Small intestine (tissue), 7 donors: ENCODE results near the gene ITIH1. TPM values are rescaled to one million over a fixed set of nuclear protein-coding genes. Genes with fewer than 3 reads are reported as not detected.

Experiments
- DNase-seq, 2 donors: peaks; one replicate each; pipeline versions ENCODE4 v3.0.0 to v3.0.0-alpha.2; 2013
- FAIRE-seq: peaks from 2 replicates; lab custom pipeline; 2012; peaks lifted over from hg19 to GRCh38; lab: Jason Lieb, UNC
- H3K27ac ChIP-seq, 3 donors: one replicate each; pipeline ENCODE4 v1.5.1; 2013; ENCODE audit warnings: low read length in 2 of 3, mild to moderate bottlenecking in 2 of 3, control low read depth in 1 of 3, inconsistent platforms in 1 of 3, low read depth in 1 of 3, moderate library complexity in 1 of 3
- H3K27me3 ChIP-seq, 3 donors: one replicate each; pipeline ENCODE4 v1.6.1; 2013; ENCODE audit warnings: low read length in 3 of 3, inconsistent platforms in 1 of 3; ENCODE audit not compliant: control insufficient read depth in 3 of 3, insufficient read depth in 3 of 3
- H3K36me3 ChIP-seq, 3 donors: one replicate each; pipeline ENCODE4 v1.6.1; 2013; ENCODE audit warnings: low read length in 3 of 3, inconsistent platforms in 1 of 3, low read depth in 1 of 3, mild to moderate bottlenecking in 1 of 3, moderate library complexity in 1 of 3; ENCODE audit not compliant: control insufficient read depth in 3 of 3, insufficient read depth in 2 of 3
- H3K4me1 ChIP-seq, 3 donors: one replicate each; pipeline ENCODE4 v1.6.1; 2013; ENCODE audit warnings: low read length in 2 of 3, inconsistent platforms in 1 of 3, low read depth in 1 of 3, mild to moderate bottlenecking in 1 of 3, moderate library complexity in 1 of 3; ENCODE audit not compliant: control insufficient read depth in 3 of 3, insufficient read depth in 2 of 3
- H3K4me3 ChIP-seq, 3 donors: one replicate each; pipeline ENCODE4 v1.5.1; 2013; ENCODE audit warnings: low read length in 3 of 3, control low read depth in 1 of 3, inconsistent platforms in 1 of 3, low read depth in 1 of 3, mild to moderate bottlenecking in 1 of 3, moderate library complexity in 1 of 3
- H3K9me3 ChIP-seq, 2 donors: one replicate each; pipeline ENCODE4 v1.6.1; 2013; ENCODE audit warnings: low read depth in 1 of 2, low read length in 1 of 2; ENCODE audit not compliant: control insufficient read depth in 2 of 2, insufficient read depth in 1 of 2
- WGBS, 3 donors: extraction: QIAGEN DNeasy Blood & Tissue Kit; methylation state at CpG; one replicate each; pipeline ENCODE4 v1.1.7; 2013; 5-methylcytosine and 5-hydroxymethylcytosine counted together
- polyA plus RNA-seq, 4 donors: library from polyadenylated mRNA; stranded (reverse) in 3 of 4; unstranded in 1 of 4; fragments of 200-250 nt in 3 of 4; fragments of 120-200 nt in 1 of 4; gene quantifications; one replicate each; pipeline versions ENCODE4 v1.2.1 to v1.2.3, GENCODE V29; 2013
- donor health status: healthy with polysubstance abuse.
- donor health status: control.
- donor health status: control.
- donor health status: Bipolar disorder and iron deficiency.
- donor health status: healthy.

The ITIH1 gene
- polyA plus RNA-seq, 4 donors = 0.13 to 0.58 TPM; not detected in 2

DNA sequence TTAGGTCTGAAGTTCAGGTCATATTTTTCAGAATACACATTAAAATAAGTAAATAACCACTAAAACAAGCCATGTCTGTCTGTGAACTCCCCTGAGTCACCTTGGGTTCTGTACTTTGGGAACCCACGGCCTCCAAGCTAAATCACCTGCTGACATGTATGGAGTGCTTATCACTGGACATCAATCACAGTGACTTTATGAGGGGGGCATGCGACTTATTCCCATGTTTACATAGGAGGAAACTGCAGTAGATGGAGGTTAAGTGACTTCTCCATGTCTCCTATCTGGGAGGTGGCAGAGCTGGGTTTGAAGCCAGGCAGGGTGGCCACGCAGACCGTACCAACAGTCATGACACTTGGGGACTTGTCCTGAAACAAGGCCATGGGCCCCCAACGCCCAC lies 45.0 kb downstream of the ITIH1 start:
- no peak overlapping the region for H3K4me3 ChIP-seq
- H3K4me1 ChIP-seq = no peaks in the 10 kb centered on the region

DNA sequence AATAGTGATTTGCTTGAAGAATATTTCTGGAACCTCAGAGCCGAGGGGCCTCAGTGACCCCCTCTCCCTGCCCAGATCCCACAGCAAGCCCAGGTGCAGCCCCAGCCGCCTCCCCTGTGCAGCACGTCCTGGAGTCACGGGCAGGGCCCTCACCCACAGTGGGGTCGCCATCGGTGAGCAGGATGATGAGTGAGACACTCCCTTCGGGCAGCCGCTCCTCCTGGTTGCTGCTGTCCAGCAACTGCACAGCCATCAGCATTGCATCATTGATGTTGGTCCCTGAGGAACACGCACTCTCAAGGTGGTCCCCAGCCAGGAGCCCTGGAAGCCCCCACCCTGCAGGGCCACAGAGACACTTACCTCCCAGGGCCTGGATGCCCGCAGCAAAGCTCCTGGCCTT lies 46.6 kb downstream of the ITIH1 start:
- no peaks in the 10 kb centered on the region for H3K9me3 ChIP-seq
- no peak overlapping the region for H3K27ac ChIP-seq
- no peak overlapping the region for H3K4me3 ChIP-seq
- H3K36me3 ChIP-seq = peaks cover 0 to 21% (median 0%) of the 10 kb centered on the region in 3 donors
- H3K27me3 ChIP-seq = no peaks in the 10 kb centered on the region
- FAIRE-seq (no peak), DNase-seq (no peak)
- no peaks in the 10 kb centered on the region for H3K4me1 ChIP-seq
- 90 to 93% (median 91%) methylated on average over 10 of the region's 10 CpGs for WGBS, 3 donors

More for the DNA sequence above, 45.0 kb downstream of the ITIH1 start:
- DNase-seq (no peak), FAIRE-seq (no peak)
- no peak overlapping the region for H3K27ac ChIP-seq
- H3K9me3 ChIP-seq = no peaks in the 10 kb centered on the region
- WGBS, 3 donors = 70 to 85% (median 82%) methylated on average over 5 of the region's 5 CpGs
- peaks cover 0 to 21% (median 0%) of the 10 kb centered on the region in 3 donors for H3K36me3 ChIP-seq
- no peaks in the 10 kb centered on the region for H3K27me3 ChIP-seq

DNA sequence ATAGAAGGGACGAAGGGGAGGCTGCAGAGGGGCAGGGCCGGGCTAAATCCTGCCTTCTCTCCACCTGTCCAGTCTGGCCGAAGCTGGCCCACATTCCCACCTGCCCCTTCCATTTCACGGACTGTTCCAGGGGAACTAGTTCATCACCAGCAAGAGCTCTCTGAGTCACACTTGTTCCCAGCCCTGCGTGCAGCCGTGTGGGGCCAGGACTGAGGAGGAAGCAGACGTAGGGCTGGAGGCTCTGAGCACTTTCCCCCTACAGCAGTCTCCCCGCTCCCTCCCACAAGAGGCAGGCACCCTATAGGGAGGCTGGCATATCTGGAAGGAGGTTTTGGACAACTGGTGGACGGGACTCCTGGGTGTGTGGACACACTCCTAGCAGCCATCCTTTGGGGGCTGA lies 50.0 kb downstream of the ITIH1 start:
- H3K36me3 ChIP-seq = peaks cover 0 to 18% (median 0%) of the 10 kb centered on the region in 3 donors
- no peak for DNase-seq
- no peaks in the 10 kb centered on the region for H3K4me1 ChIP-seq
- 70 to 82% (median 71%) methylated on average over 9 of the region's 9 CpGs for WGBS, 3 donors
- H3K9me3 ChIP-seq = no peaks in the 10 kb centered on the region
- no peak for FAIRE-seq
- H3K4me3 ChIP-seq = no peak overlapping the region
- no peak overlapping the region for H3K27ac ChIP-seq
- no peaks in the 10 kb centered on the region for H3K27me3 ChIP-seq

DNA sequence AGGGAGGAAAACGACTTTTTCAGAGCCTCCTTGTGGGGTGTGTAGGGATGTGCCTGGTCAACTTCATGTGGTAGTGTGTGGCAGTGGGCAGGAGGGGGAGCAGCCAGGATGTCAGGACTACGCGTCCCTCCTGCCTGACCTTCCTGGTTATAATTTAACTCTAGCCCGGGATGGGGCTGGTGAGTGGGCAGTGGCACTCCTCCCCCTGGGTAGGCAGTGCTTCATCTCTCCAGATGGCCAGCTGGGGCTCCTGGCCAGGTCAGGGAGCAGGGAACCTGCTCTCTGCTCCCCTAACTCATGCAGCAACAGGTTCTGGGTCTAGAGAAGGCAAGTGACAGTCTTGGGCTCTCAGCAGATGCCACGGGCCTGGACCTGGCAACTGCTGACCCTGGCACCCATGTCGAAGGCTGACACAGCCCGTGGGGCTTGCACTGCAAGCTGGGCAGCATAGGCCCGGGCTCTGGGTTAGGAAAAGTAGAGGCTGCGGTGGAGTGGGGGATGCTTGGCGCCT lies 50.5 kb downstream of the ITIH1 start:
- no peak overlapping the region for H3K4me3 ChIP-seq
- no peaks in the 10 kb centered on the region for H3K9me3 ChIP-seq
- WGBS, 3 donors = 51 to 69% (median 61%) methylated on average over 10 of the region's 10 CpGs
- H3K27me3 ChIP-seq = no peaks in the 10 kb centered on the region
- H3K4me1 ChIP-seq = no peaks in the 10 kb centered on the region
- DNase-seq (no peak), FAIRE-seq (no peak)
- no peak overlapping the region for H3K27ac ChIP-seq
- peaks cover 0 to 14% (median 0%) of the 10 kb centered on the region in 3 donors for H3K36me3 ChIP-seq

DNA sequence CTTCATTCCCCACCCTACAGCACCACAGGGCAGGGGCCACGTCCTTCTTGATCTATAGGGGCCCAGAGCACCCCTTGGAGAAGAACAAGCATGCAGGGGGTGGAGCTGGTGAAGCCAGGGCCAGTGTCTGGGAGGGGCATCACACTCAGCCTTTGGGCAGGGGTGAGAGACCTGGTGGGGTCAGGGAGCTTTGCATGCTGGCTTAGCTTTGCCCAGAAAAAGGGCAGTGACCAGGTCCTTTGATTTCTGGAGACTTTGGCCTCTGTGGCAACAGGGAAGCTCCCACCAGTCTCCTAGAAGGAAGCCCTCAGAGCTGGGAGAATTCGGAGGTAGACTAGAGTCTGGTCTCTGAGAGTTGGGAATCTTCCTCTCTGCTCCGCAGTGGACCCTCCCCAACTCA lies 52.1 kb downstream of the ITIH1 start:
- no peak overlapping the region for H3K27ac ChIP-seq
- no peaks in the 10 kb centered on the region for H3K27me3 ChIP-seq
- WGBS, 3 donors = 88 to 92% (median 91%) methylated on average over 3 of the region's 3 CpGs
- H3K4me3 ChIP-seq = no peak overlapping the region
- DNase-seq (no peak), FAIRE-seq (no peak)
- H3K4me1 ChIP-seq = no peaks in the 10 kb centered on the region
- peaks cover 0 to 7% (median 0%) of the 10 kb centered on the region in 3 donors for H3K36me3 ChIP-seq
- no peaks in the 10 kb centered on the region for H3K9me3 ChIP-seq

DNA sequence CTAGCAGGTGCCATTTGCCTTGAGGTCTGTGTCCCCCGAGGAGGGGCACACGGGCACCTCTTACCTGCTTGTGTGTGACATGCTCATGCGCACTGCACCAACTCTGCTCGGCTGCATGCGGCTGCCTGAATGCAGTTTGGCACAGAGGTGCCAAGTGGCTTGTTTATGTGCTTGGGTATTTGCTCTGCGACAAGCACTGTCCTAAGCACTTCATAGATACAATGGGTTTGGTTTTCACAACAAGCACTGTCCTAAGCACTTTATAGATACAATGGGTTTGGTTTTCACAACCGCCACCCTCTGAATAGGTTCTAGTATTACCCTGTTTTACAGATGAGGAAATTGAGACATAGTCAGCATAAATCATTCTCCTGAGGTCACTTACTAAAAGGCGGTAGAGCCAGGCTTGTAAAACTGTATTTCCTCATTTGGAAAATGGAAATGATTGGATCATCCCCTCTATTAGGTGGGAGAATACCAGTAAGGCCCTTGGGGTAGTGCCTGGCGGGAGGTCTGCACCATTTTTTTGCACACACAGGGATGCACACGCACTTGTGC lies 52.6 kb downstream of the ITIH1 start:
- FAIRE-seq (no peak), DNase-seq (no peak)
- Histone ChIP-seq H3K4me3 (no peak overlapping the region), H3K27ac (no peak overlapping the region), H3K27me3 (no peaks in the 10 kb centered on the region), H3K4me1 (no peaks in the 10 kb centered on the region), H3K36me3 (peaks cover 0 to 10% (median 0%) of the 10 kb centered on the region in 3 donors), H3K9me3 (no peaks in the 10 kb centered on the region)
- WGBS, 3 donors = 92 to 94% (median 93%) methylated on average over 10 of the region's 10 CpGs

DNA sequence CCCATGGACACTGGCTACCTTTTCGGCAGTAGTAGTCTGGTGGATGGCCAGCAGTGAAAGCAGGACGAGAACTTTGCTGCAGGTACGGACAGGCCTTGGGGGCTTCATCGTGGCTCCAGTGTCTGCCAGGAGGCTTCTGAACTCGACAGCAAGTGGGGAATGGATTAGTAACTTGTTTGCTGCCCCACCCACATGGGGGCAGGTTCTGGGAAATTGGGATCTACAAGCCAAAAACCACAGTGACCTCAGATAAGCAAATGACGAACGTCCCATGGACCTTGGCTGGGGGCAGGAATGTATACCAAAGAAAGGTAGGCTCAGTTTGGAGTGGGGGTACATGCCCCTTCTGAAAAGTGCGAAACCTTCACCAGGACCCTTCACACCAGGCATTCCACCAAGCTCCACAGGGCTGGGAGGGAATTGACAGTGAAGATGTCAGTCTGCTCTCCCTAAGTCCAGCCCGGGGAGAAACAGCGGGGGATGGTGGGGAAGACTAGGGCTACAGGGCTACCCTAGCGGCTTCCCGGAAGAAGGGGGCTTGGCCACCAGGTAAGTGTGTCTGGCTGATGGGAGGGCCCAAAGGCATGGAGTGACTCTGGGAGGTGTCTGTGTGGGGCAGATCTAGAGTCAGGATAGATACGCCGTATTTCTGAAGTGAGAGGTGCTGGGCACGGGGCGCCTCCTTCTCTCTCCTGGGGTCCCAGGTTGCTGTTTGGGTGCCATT lies 53.3 kb downstream of the ITIH1 start, which contains the start of gene ITIH4:
Gene ITIH4 (minus strand): TSS at position 138 of the 724 bp plus-strand sequence. CDS start 30 bp downstream, at position 108.
- H3K27ac ChIP-seq = no peak within 1 kb of the TSS
- H3K9me3 ChIP-seq = no peaks in the 10 kb centered on the region
- FAIRE-seq (no peak), DNase-seq (no peak)
- H3K27me3 ChIP-seq = no peaks in the 10 kb centered on the region
- H3K36me3 ChIP-seq = peaks cover 0 to 12% (median 0%) of the 10 kb centered on the region in 3 donors
- no peak within 1 kb of the TSS for H3K4me3 ChIP-seq
- WGBS, 3 donors = 79 to 84% (median 80%) methylated on average over 16 of the region's 16 CpGs
- no peaks in the 10 kb centered on the region for H3K4me1 ChIP-seq

DNA sequence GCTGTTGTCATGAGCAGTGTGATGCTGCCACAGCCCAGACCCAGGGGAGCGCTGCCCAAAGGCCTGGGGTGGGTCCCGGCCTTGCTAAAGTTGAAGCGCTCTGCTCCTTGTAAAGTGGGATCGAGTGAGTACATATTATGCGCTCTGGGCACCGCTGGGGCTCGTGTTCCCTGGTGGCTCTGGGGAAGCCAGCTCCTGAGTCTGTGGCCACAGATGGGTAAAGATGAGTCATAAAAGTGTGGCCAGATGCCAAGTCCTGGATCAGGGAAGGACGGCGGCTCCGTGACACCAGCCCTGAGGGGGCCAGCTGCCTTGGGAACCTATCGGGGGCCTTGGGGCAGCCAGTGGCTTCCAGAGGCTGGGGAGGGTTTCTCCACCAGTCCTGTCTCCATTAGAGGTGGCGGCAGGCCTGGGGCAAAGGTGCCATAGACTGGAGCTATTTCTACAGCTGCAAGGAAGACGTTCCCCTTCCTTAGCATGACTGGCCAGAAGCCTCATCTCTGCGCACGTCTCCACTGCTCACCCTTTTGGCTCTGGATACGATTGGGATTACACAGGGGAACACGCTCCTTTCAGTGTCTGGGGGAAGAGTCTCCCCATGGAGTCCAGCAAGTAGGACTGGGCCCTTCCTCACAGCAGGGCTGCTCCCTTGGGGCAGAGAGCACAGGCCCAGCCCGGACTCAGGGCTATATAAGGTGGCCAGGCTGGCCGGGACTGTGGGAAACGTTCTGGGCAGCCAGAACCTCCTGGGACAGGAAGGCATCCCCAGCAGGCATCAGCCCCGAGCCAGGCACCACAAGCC lies 54.3 kb downstream of the ITIH1 start:
- FAIRE-seq (no peak), DNase-seq (peak; percentile 18 to 66)
- WGBS, 3 donors = 32 to 53% (median 46%) methylated on average over 21 of the region's 21 CpGs
- peaks cover 0 to 14% (median 0%) of the 10 kb centered on the region in 3 donors for H3K36me3 ChIP-seq
- no peak overlapping the region for H3K4me3 ChIP-seq
- no peak overlapping the region for H3K27ac ChIP-seq
- H3K9me3 ChIP-seq = no peaks in the 10 kb centered on the region
- no peaks in the 10 kb centered on the region for H3K27me3 ChIP-seq
- H3K4me1 ChIP-seq = no peaks in the 10 kb centered on the region
